Measurements from ENCODE around the gene TMEM270.

The TMEM270 gene

GRCh38 chr7:73887762-73888161 is 26.8 kb downstream of the TMEM270 start:
- no peak overlapping the region for H3K4me3 Mint-ChIP-seq
- H3K9me3 Mint-ChIP-seq = no peaks in the 10 kb centered on the region
- H3K27me3 Mint-ChIP-seq = peaks cover 33% of the 10 kb centered on the region
- DNase-seq (no peak), ATAC-seq (peak; percentile 14)
- peak overlapping the region in 1 of 2 donors; percentile 80 for H3K27ac Mint-ChIP-seq
- peaks cover 14% of the 10 kb centered on the region for H3K4me1 Mint-ChIP-seq

DNA sequence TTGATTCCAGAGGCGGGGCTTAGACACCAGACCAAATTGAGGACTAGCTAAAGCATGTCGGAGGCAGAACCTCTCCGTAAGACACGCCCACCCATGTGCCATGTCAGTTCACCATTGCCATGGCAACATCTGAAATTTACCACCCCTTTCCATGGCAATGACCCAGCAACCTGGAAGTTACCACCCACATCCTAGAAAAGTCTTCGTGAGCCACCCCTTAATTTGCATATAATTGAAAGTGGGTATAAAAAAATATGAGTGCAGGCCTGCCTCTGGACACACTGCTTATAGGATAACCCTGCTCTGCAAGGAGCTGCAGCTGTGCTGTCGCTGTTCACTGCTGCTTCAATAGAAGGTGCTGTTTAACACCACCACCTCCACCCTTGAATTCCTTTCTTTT is 28.0 kb downstream of the TMEM270 start:
- Mint-ChIP-seq H3K27me3 (peaks cover 33% of the 10 kb centered on the region), H3K9me3 (no peaks in the 10 kb centered on the region), H3K4me1 (peaks cover 14% of the 10 kb centered on the region), H3K27ac (no peak overlapping the region), H3K4me3 (no peak overlapping the region)
- ATAC-seq = no peak
- no peak for DNase-seq

DNA sequence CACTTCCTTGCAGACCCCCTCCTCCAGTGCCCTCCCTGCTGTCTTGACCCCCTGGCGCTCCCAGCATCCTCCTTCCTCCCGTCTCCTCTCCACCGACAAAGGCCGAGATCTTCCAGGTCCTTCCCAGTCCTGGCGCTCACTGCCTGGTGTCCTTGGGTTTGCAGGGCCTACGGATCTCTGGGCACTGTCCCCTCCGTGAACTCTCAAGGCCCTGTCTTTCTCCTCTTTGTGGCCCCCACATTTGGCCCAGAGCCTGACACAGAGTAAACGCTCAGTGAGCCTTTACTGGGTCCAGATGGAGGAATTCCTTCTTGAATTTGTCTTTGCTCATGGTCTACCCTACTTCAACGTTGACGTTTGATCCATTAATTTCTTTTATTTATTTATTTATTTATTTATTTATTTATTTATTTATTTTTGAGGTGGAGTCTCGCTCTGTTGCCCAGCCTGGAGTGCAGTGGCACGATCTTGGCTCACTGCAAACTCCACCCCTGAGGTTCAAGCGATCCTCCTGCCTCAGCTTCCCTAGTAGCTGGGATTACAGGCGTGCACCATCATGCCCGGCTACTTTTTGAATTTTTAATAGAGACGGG is 29.7 kb downstream of the TMEM270 start:
- Mint-ChIP-seq H3K4me1 (peaks cover 14% of the 10 kb centered on the region), H3K27ac (no peak overlapping the region), H3K27me3 (peaks cover 32% of the 10 kb centered on the region), H3K4me3 (peak overlapping the region in 1 of 2 donors; percentile 61), H3K9me3 (no peaks in the 10 kb centered on the region)
- DNase-seq = no peak
- no peak for ATAC-seq

DNA sequence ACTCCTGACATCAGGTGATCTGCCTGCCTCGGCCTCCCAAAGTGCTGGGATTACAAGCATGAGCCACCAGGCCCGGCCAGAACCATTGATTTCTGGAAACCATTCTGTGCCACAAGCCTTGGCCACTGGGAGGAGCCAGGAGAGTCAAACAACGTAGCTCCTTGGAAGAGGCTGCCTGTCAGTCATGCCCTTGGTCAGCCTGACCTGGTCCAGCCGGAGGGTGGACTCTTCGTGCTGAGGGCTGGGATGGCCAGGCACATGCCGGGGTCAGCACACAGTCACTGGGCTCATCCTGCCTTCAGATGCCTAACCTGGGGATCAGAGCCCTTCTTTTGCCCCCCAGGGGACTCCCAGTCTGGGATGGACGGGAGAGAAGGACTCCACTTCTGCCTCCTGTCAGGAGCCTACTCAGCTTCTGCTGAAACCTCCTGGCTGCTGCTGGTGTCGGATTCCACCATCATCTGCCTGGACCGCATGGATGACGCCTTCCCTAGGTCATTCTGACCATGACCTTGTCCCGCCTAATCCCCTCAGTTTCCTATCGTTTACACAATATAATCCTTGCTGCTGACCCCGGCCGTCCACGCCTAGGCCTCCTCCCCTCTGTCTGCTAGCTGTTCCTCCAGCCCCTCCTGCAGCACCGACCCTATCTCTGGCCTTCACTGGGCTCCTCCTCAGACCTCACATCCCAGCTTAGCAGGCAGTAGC is 30.4 kb downstream of the TMEM270 start:
- Mint-ChIP-seq H3K4me3 (no peak overlapping the region), H3K27ac (no peak overlapping the region), H3K4me1 (peaks cover 14% of the 10 kb centered on the region), H3K27me3 (peaks cover 25% of the 10 kb centered on the region), H3K9me3 (no peaks in the 10 kb centered on the region)
- ATAC-seq = no peak
- DNase-seq = no peak

GRCh38 chr7:73892003-73892999 is 31.3 kb downstream of the TMEM270 start:
- Mint-ChIP-seq H3K27me3 (peaks cover 15% of the 10 kb centered on the region), H3K27ac (no peak overlapping the region)
- DNase-seq = no peak

DNA sequence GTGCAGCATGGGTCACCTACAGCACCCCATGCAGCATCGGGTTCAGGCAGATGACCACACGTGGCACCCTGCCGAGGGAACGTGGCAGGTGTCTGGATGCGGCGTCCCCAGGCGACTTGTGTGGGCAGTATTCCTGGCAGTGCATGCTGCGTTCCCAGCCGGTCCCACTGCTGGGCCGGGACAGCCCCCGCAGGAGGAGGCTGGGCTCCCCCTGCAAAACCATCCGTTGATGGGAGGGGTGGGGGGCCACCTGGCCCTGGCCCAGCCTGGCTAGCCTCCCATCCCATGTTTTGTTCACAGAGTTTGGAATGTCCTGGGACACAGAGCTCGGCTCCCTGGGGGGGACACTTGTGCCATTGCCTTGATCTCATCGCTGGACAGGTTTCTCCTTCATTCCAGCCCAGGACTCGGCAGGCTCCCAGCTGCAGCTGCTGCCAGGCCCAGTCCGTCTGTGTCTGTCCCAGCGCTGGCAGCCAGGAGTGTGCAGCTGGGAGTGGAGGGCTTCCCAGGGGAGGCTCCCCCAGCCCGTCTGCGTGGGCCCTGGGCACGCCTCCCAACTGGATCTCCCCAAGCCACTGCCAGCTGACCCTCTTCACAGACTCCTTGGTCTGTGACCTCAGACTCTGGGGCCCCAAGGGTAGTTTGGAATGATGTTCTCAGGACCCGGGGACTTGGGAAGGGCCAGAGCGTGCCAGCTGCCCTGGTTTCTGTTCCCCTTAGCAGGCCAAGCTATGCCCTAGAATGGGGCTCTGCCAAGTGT is 32.6 kb downstream of the TMEM270 start:
- peaks cover 0 to 9% of the 10 kb centered on the region in 2 donors for H3K9me3 Mint-ChIP-seq
- H3K4me1 Mint-ChIP-seq = peaks cover 14% of the 10 kb centered on the region
- H3K4me3 Mint-ChIP-seq = no peak overlapping the region
- no peak overlapping the region for H3K27ac Mint-ChIP-seq
- ATAC-seq (no peak), DNase-seq (no peak)
- H3K27me3 Mint-ChIP-seq = peaks cover 7% of the 10 kb centered on the region

More at GRCh38 chr7:73892003-73892999, 31.3 kb downstream of the TMEM270 start:
- H3K4me1 Mint-ChIP-seq = peaks cover 14% of the 10 kb centered on the region
- no peak overlapping the region for H3K4me3 Mint-ChIP-seq
- ATAC-seq = no peak
- H3K9me3 Mint-ChIP-seq = peaks cover 0 to 2% of the 10 kb centered on the region in 2 donors

- ATAC-seq (no peak), DNase-seq (no peak)
- peaks cover 7% of the 10 kb centered on the region for H3K27me3 Mint-ChIP-seq
Observed at GRCh38 chr7:73894166-73894565, 33.2 kb downstream of the TMEM270 start.

GRCh38 chr7:73894733-73895551 is 34.0 kb downstream of the TMEM270 start:
- Mint-ChIP-seq H3K27ac (no peak overlapping the region), H3K27me3 (peaks cover 7% of the 10 kb centered on the region), H3K4me3 (no peak overlapping the region), H3K9me3 (peaks cover 0 to 9% of the 10 kb centered on the region in 2 donors), H3K4me1 (peaks cover 13% of the 10 kb centered on the region)
- ATAC-seq = peak; percentile 35
- DNase-seq = no peak

More at GRCh38 chr7:73894166-73894565, 33.2 kb downstream of the TMEM270 start:
- Mint-ChIP-seq H3K27ac (no peak overlapping the region), H3K4me1 (peaks cover 14% of the 10 kb centered on the region), H3K9me3 (peaks cover 0 to 9% of the 10 kb centered on the region in 2 donors), H3K4me3 (no peak overlapping the region)

DNA sequence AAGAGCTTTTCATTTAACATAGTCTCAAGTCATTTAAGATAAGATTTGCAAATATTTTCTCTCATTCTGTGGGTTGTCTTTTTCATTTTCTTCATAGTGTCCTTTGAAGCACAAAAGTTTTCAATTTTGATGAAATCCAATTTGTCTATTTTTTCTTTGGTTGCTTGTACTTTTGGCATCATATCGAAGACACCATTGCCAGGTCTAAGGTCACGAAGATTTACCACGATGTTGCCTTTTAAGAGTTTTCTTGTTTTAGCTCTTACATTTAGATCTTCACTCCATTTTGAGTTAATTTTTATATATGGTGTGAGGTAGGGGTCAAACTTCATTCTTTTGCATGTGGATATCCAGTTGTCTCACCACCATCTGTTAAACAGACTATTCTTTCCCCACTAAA is 34.7 kb downstream of the TMEM270 start:
- no peak overlapping the region for H3K4me3 Mint-ChIP-seq
- peaks cover 0 to 9% of the 10 kb centered on the region in 2 donors for H3K9me3 Mint-ChIP-seq
- H3K27me3 Mint-ChIP-seq = peaks cover 7% of the 10 kb centered on the region
- DNase-seq (no peak), ATAC-seq (no peak)
- peaks cover 6% of the 10 kb centered on the region for H3K4me1 Mint-ChIP-seq
- H3K27ac Mint-ChIP-seq = no peak overlapping the region

- peaks cover 6% of the 10 kb centered on the region for H3K27me3 Mint-ChIP-seq
- ATAC-seq (no peak), DNase-seq (no peak)
- peaks cover 5% of the 10 kb centered on the region for H3K4me1 Mint-ChIP-seq
- H3K27ac Mint-ChIP-seq = no peak overlapping the region
- no peak overlapping the region for H3K4me3 Mint-ChIP-seq
- peaks cover 0 to 9% of the 10 kb centered on the region in 2 donors for H3K9me3 Mint-ChIP-seq
Observed at GRCh38 chr7:73896454-73896853, 35.5 kb downstream of the TMEM270 start.

DNA sequence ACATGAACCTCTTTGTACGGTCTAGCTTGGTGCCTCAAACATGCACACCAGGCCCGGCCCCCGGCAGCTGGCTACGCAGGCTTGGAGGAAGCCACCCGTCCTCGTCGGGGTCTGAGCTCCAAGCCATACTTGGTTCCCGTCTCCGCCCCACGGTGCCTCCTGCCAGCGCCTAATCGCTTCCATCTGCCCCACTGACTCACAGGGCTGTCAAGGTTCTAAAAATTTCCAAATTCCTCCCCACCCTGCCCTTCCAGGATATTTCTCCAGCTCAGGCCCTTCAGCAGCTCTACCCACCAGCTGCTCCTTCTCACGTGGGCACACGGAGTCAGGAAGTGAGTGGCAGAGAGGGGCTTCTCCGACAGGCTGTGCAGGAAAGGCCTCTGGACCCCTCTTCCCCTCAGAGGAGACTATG is 38.8 kb downstream of the TMEM270 start:
- H3K27ac Mint-ChIP-seq = no peak overlapping the region
- peaks cover 0 to 9% of the 10 kb centered on the region in 2 donors for H3K9me3 Mint-ChIP-seq
- ATAC-seq = no peak
- H3K4me1 Mint-ChIP-seq = no peaks in the 10 kb centered on the region
- H3K27me3 Mint-ChIP-seq = no peaks in the 10 kb centered on the region
- no peak overlapping the region for H3K4me3 Mint-ChIP-seq
- DNase-seq = no peak

DNA sequence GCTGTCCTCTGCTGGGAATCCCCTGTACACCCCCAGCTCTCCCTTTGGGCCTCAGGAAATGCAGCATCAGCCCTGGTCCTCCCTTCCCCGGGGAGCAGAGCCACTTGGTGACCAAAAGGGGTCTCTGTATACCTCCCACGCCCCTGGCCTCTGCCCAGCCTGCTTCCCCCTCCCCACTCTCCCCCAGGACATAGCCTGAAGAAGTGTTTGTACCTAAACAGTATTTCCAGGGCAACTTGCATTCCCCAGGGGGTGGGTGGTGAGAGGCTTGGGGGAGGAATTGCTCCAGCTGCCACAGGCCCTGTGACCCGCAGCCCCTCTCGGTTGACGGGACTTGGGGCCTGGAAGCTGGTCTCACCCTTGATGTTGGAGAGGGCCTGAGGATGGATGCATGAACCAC is 39.3 kb downstream of the TMEM270 start:
- H3K27ac Mint-ChIP-seq = no peak overlapping the region
- H3K4me1 Mint-ChIP-seq = no peaks in the 10 kb centered on the region
- H3K4me3 Mint-ChIP-seq = no peak overlapping the region
- ATAC-seq (no peak), DNase-seq (no peak)
- H3K27me3 Mint-ChIP-seq = no peaks in the 10 kb centered on the region
- peaks cover 0 to 9% of the 10 kb centered on the region in 2 donors for H3K9me3 Mint-ChIP-seq

- Mint-ChIP-seq H3K27ac (no peak overlapping the region), H3K4me3 (no peak overlapping the region), H3K4me1 (no peaks in the 10 kb centered on the region), H3K27me3 (no peaks in the 10 kb centered on the region), H3K9me3 (peaks cover 0 to 9% of the 10 kb centered on the region in 2 donors)
- DNase-seq = no peak
- no peak for ATAC-seq
Observed at GRCh38 chr7:73901231-73901822, 40.4 kb downstream of the TMEM270 start.

All from stimulated activated naive CD8-positive, alpha-beta T cell treated with anti-CD3 and anti-CD28 coated beads, Interleukin-15, amount 100 ng/mL, for 72 hours (primary cell).